Natural killer cell (primary cell): ENCODE results near the gene PF4V1. TPM values are rescaled to one million over a fixed set of nuclear protein-coding genes. Genes with fewer than 3 reads are reported as not detected.

ENCODE experiments used
- ATAC-seq, 3 donors: fragments of 150-1000 bp in 2 of 3; fragments of 200-7000 bp in 1 of 3; cut with Tn5 transposase; 1 replicate in 1 of 3; 2 replicates in 2 of 3; pipeline ENCODE4 v1.10.0; 2021; ENCODE audit warnings: mild to moderate bottlenecking in 2 of 3, moderate library complexity in 2 of 3
- DNase-seq, 2 donors: peaks; one replicate each; pipeline versions ENCODE4 v3.0.0 to v3.0.0-alpha.2; 2013 to 2021; ENCODE audit warnings: mixed read lengths in 1 of 2
- H3K27ac ChIP-seq: one replicate; pipeline ENCODE4 v1.5.1; 2013; ENCODE audit warnings: mild to moderate bottlenecking, low read length
- H3K27me3 ChIP-seq: one replicate; pipeline ENCODE4 v1.6.1; 2013; ENCODE audit warnings: low read length; ENCODE audit not compliant: control insufficient read depth, insufficient read depth
- H3K36me3 ChIP-seq: one replicate; pipeline ENCODE4 v1.6.1; 2013; ENCODE audit warnings: low read length; ENCODE audit not compliant: control insufficient read depth, insufficient read depth
- H3K4me1 ChIP-seq: one replicate; pipeline ENCODE4 v1.6.1; 2013; ENCODE audit warnings: low read length; ENCODE audit not compliant: control insufficient read depth, insufficient read depth
- H3K4me3 ChIP-seq: one replicate; pipeline ENCODE4 v1.5.1; 2013; ENCODE audit warnings: low read length
- H3K9me3 ChIP-seq: one replicate; pipeline ENCODE4 v1.6.1; 2013; ENCODE audit warnings: low read length; ENCODE audit not compliant: control insufficient read depth, insufficient read depth
- H3K27ac Mint-ChIP-seq, 2 donors: one replicate each; pipeline ENCODE4 v1.8.0; 2022; ENCODE audit warnings: mild to moderate bottlenecking in 2 of 2, mixed read lengths in 2 of 2, moderate library complexity in 1 of 2
- H3K27me3 Mint-ChIP-seq, 2 donors: one replicate each; pipeline ENCODE4 v1.8.0; 2022; ENCODE audit warnings: low read depth in 2 of 2, mixed read lengths in 2 of 2
- H3K36me3 Mint-ChIP-seq: one replicate; pipeline ENCODE4 v1.8.0; 2022; ENCODE audit warnings: mixed read lengths
- H3K4me1 Mint-ChIP-seq, 2 donors: one replicate each; pipeline ENCODE4 v1.8.0; 2022; ENCODE audit warnings: mixed read lengths in 2 of 2
- H3K4me3 Mint-ChIP-seq: one replicate; pipeline ENCODE4 v1.8.0; 2022; ENCODE audit warnings: mild to moderate bottlenecking, moderate library complexity, mixed read lengths
- H3K9me3 Mint-ChIP-seq, 2 donors: one replicate each; pipeline ENCODE4 v1.8.0; 2022; ENCODE audit warnings: mixed read lengths in 2 of 2
- WGBS: methylation state at CpG from one replicate; pipeline ENCODE4 v1.1.7; 2013; ENCODE audit warnings: missing lambda C conversion rate; ENCODE audit not compliant: insufficient coverage; 5-methylcytosine and 5-hydroxymethylcytosine counted together
- intact Hi-C: fragments of 100-400 bp; cut with micrococcal nuclease; formaldehyde crosslinking; loops from one replicate; pipeline ENCODE4 v1.14.2; 2022
- total RNA-seq, 4 donors: library from RNA; stranded (reverse); fragments of 120-200 nt in 1 of 4; gene quantifications; one replicate each; pipeline versions ENCODE4 v1.2.3 to v1.2.4, GENCODE V29; 2013 to 2022
- TF ChIP-seq, protein P1 (sequence below): fragments of 200-600 bp; IDR thresholded peaks from one replicate; pipeline ENCODE4 v1.8.0; 2022; ENCODE audit warnings: antibody characterized with exemption

The PF4V1 gene
- total RNA-seq, 3 donors from 2014 or later (not counting 1 experiment from before 2014, with no cell fraction given), result 3.3 to 14.9 TPM; not detected in 1

DNA sequence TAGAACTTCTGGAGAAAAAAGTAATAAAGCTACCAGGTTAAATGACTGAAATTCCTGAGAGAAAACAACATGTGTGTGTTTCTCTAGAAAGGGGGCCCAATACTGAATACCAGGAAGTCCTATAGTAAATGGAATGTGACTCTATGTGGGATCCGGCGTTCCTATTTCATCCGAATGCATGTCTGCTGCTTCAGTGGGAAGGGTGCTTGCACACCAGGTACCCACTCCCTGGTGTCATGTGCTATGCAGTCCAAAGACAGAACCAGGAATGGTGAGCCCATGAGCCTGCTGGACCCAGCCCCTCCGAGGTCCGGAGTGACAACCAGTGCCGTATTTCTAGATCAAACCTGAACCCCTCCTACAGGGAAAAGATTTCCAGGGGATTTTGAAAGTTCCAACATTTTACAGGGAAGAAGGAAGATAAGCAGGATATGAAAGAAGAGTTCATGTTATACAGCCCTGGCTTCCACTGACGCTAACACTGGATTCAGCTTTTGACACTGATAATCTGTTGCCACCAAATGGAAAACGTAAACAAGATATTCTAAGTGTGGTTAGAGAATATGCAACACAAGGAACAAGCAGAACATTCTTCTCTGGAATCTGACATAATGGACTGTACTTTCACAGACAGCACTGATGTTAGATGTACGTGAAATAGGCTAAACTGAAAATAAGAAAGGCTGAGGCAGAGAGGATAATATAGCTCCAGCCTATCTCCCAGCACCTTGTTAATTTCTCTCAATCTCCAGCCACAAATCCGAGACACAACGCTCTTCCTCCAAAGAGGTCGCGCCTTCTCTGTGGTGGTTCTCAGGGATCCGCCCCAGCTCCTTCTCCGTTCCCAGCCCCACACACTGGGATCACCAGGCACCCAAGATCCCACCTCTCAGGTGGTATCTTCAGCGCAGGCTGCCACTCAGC is 15.4 kb downstream of the PF4V1 start:
- H3K27ac Mint-ChIP-seq, result no peak overlapping the region
- no peak for DNase-seq
- Histone ChIP-seq H3K27ac (no peak overlapping the region), H3K9me3 (no peaks in the 10 kb centered on the region), H3K4me1 (peaks cover 6% of the 10 kb centered on the region), H3K36me3 (no peaks in the 10 kb centered on the region), H3K4me3 (no peak overlapping the region), H3K27me3 (no peaks in the 10 kb centered on the region)
- H3K9me3 Mint-ChIP-seq, result peaks cover 0 to 3% of the 10 kb centered on the region in 2 donors
- H3K4me3 Mint-ChIP-seq, result no peak overlapping the region
- ATAC-seq, result no peak
- peaks cover 0 to 10% of the 10 kb centered on the region in 2 donors for H3K27me3 Mint-ChIP-seq
- intact Hi-C loops, result no loop called here
- H3K36me3 Mint-ChIP-seq, result no peaks in the 10 kb centered on the region
- H3K4me1 Mint-ChIP-seq, result no peaks in the 10 kb centered on the region
- WGBS, result 49% methylated on average over 16 of the region's 16 CpGs
- TF ChIP-seq, protein P1, sequence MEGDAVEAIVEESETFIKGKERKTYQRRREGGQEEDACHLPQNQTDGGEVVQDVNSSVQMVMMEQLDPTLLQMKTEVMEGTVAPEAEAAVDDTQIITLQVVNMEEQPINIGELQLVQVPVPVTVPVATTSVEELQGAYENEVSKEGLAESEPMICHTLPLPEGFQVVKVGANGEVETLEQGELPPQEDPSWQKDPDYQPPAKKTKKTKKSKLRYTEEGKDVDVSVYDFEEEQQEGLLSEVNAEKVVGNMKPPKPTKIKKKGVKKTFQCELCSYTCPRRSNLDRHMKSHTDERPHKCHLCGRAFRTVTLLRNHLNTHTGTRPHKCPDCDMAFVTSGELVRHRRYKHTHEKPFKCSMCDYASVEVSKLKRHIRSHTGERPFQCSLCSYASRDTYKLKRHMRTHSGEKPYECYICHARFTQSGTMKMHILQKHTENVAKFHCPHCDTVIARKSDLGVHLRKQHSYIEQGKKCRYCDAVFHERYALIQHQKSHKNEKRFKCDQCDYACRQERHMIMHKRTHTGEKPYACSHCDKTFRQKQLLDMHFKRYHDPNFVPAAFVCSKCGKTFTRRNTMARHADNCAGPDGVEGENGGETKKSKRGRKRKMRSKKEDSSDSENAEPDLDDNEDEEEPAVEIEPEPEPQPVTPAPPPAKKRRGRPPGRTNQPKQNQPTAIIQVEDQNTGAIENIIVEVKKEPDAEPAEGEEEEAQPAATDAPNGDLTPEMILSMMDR, result no peak

DNA sequence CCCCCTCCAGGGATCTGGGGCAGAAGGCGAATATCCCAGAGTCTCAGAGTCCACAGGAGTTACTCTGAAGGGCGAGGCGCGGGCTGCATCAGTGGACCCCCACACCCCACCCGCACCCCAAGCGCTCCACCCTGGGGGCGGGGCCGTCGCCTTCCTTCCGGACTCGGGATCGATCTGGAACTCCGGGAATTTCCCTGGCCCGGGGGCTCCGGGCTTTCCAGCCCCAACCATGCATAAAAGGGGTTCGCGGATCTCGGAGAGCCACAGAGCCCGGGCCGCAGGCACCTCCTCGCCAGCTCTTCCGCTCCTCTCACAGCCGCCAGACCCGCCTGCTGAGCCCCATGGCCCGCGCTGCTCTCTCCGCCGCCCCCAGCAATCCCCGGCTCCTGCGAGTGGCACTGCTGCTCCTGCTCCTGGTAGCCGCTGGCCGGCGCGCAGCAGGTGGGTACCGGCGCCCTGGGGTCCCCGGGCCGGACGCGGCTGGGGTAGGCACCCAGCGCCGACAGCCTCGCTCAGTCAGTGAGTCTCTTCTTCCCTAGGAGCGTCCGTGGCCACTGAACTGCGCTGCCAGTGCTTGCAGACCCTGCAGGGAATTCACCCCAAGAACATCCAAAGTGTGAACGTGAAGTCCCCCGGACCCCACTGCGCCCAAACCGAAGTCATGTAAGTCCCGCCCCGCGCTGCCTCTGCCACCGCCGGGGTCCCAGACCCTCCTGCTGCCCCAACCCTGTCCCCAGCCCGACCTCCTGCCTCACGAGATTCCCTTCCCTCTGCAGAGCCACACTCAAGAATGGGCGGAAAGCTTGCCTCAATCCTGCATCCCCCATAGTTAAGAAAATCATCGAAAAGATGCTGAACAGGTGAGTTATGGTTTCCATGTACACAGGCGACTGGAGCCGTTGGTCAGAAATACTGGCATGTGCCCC is 16.3 kb downstream of the PF4V1 start, which contains the start of gene CXCL1:
TSS of gene CXCL1 (plus strand) at position 264 of the 926 bp plus-strand sequence. CDS start at position 342, 78 bp downstream.
- Mint-ChIP-seq H3K36me3 (no peaks in the 10 kb centered on the region), H3K4me3 (no peak within 1 kb of the TSS), H3K27ac (no peak within 1 kb of the TSS), H3K9me3 (peaks cover 0 to 3% of the 10 kb centered on the region in 2 donors), H3K27me3 (peaks cover 0 to 10% of the 10 kb centered on the region in 2 donors), H3K4me1 (no peaks in the 10 kb centered on the region)
- WGBS, result 14% methylated on average over 61 of the region's 61 CpGs
- intact Hi-C loops, result no loop called here
- H3K36me3 ChIP-seq, result no peaks in the 10 kb centered on the region
- H3K27ac ChIP-seq, result no peak within 1 kb of the TSS
- peaks cover 6% of the 10 kb centered on the region for H3K4me1 ChIP-seq
- no peaks in the 10 kb centered on the region for H3K27me3 ChIP-seq
- no peaks in the 10 kb centered on the region for H3K9me3 ChIP-seq
- TF ChIP-seq, protein P1, result no peak
- ATAC-seq (peak in 1 of 3 donors; percentile 64), DNase-seq (no peak)
- H3K4me3 ChIP-seq, result no peak within 1 kb of the TSS

DNA sequence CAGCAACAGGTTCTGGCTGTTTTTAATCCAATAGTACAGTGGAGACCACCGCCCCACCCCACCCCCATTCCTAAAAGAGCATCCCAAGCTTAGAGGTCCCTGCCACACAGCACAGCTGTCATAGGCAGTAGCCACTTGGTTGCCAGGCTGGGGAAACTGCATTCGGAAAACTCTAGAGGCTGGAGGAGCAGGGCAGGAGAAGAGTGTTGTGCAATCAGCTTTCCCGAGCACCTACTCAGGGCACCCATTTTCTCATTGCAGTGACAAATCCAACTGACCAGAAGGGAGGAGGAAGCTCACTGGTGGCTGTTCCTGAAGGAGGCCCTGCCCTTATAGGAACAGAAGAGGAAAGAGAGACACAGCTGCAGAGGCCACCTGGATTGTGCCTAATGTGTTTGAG is 17.2 kb downstream of the PF4V1 start:
- TF ChIP-seq, protein P1, result no peak
- H3K4me1 ChIP-seq, result peaks cover 6% of the 10 kb centered on the region
- H3K36me3 Mint-ChIP-seq, result no peaks in the 10 kb centered on the region
- ATAC-seq (no peak), DNase-seq (no peak)
- H3K4me3 Mint-ChIP-seq, result no peak overlapping the region
- no peak overlapping the region for H3K4me3 ChIP-seq
- WGBS, result 100% methylated on average over 3 of the region's 3 CpGs
- H3K27ac ChIP-seq, result no peak overlapping the region
- no peaks in the 10 kb centered on the region for H3K36me3 ChIP-seq
- H3K9me3 ChIP-seq, result no peaks in the 10 kb centered on the region
- H3K27me3 Mint-ChIP-seq, result peaks cover 0 to 10% of the 10 kb centered on the region in 2 donors
- no peak overlapping the region for H3K27ac Mint-ChIP-seq
- H3K9me3 Mint-ChIP-seq, result peaks cover 2 to 3% of the 10 kb centered on the region in 2 donors
- intact Hi-C loops, result no loop called here
- no peaks in the 10 kb centered on the region for H3K4me1 Mint-ChIP-seq
- no peaks in the 10 kb centered on the region for H3K27me3 ChIP-seq
